Neural cell (in vitro differentiated cells): Measurements from ENCODE around the gene SIKE1. TPM values are rescaled to one million over a fixed set of nuclear protein-coding genes. Genes with fewer than 3 reads are reported as not detected.

Experiments
- H2AFZ ChIP-seq: fragments of 200-600, 300-800 bp; sonication (generic), shearing (Covaris generic); 2 replicates; pipeline ENCODE4 v1.6.0; 2014; ENCODE audit warnings: low read depth, mild to moderate bottlenecking, antibody characterized with exemption, low read length, moderate library complexity
- H3F3A ChIP-seq: fragments of 200-600 bp; shearing (Covaris generic); 2 replicates; pipeline ENCODE4 v1.6.1; 2016; ENCODE audit warnings: mild to moderate bottlenecking, moderate library complexity, mixed read lengths, antibody characterized with exemption, low read length; ENCODE audit not compliant: insufficient read depth, poor library complexity, severe bottlenecking
- H3K27ac ChIP-seq: fragments of 200-600, 300-800 bp; sonication (generic), shearing (Covaris generic); 2 replicates; pipeline ENCODE4 v1.5.1; 2014; ENCODE audit warnings: mild to moderate bottlenecking, low read length, moderate library complexity
- H3K27me3 ChIP-seq: fragments of 300-800, 200-600 bp; sonication (generic), shearing (Covaris generic); 2 replicates; pipeline ENCODE4 v1.6.0; 2014; ENCODE audit warnings: mild to moderate bottlenecking, low read depth, low read length, moderate library complexity; ENCODE audit not compliant: insufficient read depth
- H3K36me3 ChIP-seq: fragments of 300-800, 200-600 bp; sonication (generic), shearing (Covaris generic); 2 replicates; pipeline ENCODE4 v1.5.1; 2014; ENCODE audit warnings: mild to moderate bottlenecking, antibody characterized with exemption, low read length, moderate library complexity; ENCODE audit not compliant: insufficient read depth
- H3K4me2 ChIP-seq: fragments of 300-800, 200-600 bp; sonication (generic), shearing (Covaris generic); 2 replicates; pipeline ENCODE4 v1.6.0; 2014; ENCODE audit warnings: mild to moderate bottlenecking, low read length
- H3K4me3 ChIP-seq: fragments of 300-800, 200-600 bp; sonication (generic), shearing (Covaris generic); 2 replicates; pipeline ENCODE4 v1.5.1; 2014; ENCODE audit warnings: mild to moderate bottlenecking, low read length, moderate library complexity
- H3K79me2 ChIP-seq: fragments of 200-600 bp; shearing (Covaris generic); replicated peaks from 2 replicates; pipeline ENCODE4 v1.6.0; 2014; ENCODE audit warnings: mild to moderate bottlenecking, low read length, moderate library complexity; ENCODE audit not compliant: insufficient read depth
- H3K9ac ChIP-seq: fragments of 300-800, 200-600 bp; sonication (generic), shearing (Covaris generic); 2 replicates; pipeline ENCODE4 v1.6.1; 2016; ENCODE audit warnings: mild to moderate bottlenecking, low read length, mixed read lengths
- H3K9me2 ChIP-seq: fragments of 200-600 bp; shearing (Covaris generic); 2 replicates; pipeline ENCODE4 v1.6.1; 2016; ENCODE audit warnings: mild to moderate bottlenecking, low read length, mixed read lengths; ENCODE audit not compliant: insufficient read depth
- H3K9me3 ChIP-seq: fragments of 200-600, 300-800 bp; sonication (generic), shearing (Covaris generic); 2 replicates; pipeline ENCODE4 v1.6.1; 2016; ENCODE audit warnings: mild to moderate bottlenecking, mixed run types, low read length, moderate library complexity, mixed read lengths
- H4K20me1 ChIP-seq: fragments of 200-600 bp; shearing (Covaris generic); 2 replicates; pipeline ENCODE4 v1.6.1; 2016; ENCODE audit warnings: mild to moderate bottlenecking, mixed run types; ENCODE audit not compliant: insufficient read depth
- EP300 ChIP-seq: fragments of 450-650 bp; conservative IDR thresholded peaks from 2 replicates; pipeline ENCODE4 v1.6.1; 2014; ENCODE audit warnings: antibody characterized with exemption, mild to moderate bottlenecking, moderate library complexity; ENCODE audit not compliant: poor library complexity, severe bottlenecking
- EZH2 ChIP-seq: fragments of 200-600, 300-800 bp; shearing (Covaris generic), sonication (generic); IDR thresholded peaks from 2 replicates; pipeline ENCODE4 v1.6.1; 2014; ENCODE audit warnings: antibody characterized with exemption, low read length, borderline replicate concordance, mild to moderate bottlenecking; ENCODE audit not compliant: insufficient read depth, poor library complexity, severe bottlenecking
- MXI1 ChIP-seq: fragments of 450-650 bp; conservative IDR thresholded peaks from 2 replicates; pipeline ENCODE4 v1.6.1; 2014; ENCODE audit warnings: antibody characterized with exemption, mild to moderate bottlenecking; ENCODE audit not compliant: poor library complexity, severe bottlenecking
- POLR2AphosphoS5 ChIP-seq: IDR thresholded peaks from 2 replicates; pipeline ENCODE4 v1.6.1; 2012
- RAD21 ChIP-seq: fragments of 450-650 bp; conservative IDR thresholded peaks from 2 replicates; pipeline ENCODE4 v1.6.1; 2014; ENCODE audit warnings: antibody characterized with exemption, mild to moderate bottlenecking, moderate library complexity
- SMC3 ChIP-seq: fragments of 450-650 bp; conservative IDR thresholded peaks from 2 replicates; pipeline ENCODE4 v1.6.1; 2014; ENCODE audit warnings: antibody characterized with exemption, mild to moderate bottlenecking, moderate library complexity; ENCODE audit not compliant: poor library complexity
- TAF1 ChIP-seq: IDR thresholded peaks from 2 replicates; pipeline ENCODE4 v1.6.1; 2012; ENCODE audit warnings: low read depth
- polyA plus RNA-seq: library from polyadenylated mRNA; depleted of rRNA; stranded (reverse); fragments of >200 nt; gene quantifications from 2 replicates; pipeline ENCODE4 v1.2.3, GENCODE V29; 2014
- TF ChIP-seq, protein P1 (sequence below): fragments of 450-650 bp; IDR thresholded peaks from 2 replicates; pipeline ENCODE4 v1.5.1; 2014; ENCODE audit warnings: antibody characterized with exemption, mild to moderate bottlenecking, moderate library complexity; ENCODE audit not compliant: poor library complexity, severe bottlenecking
- TF ChIP-seq, protein P2 (sequence below): IDR thresholded peaks from 2 replicates; pipeline ENCODE4 v1.6.1; 2012; ENCODE audit warnings: borderline replicate concordance

The SIKE1 gene
- polyA plus RNA-seq, 1 donor from 2014 or later = 49.1 TPM

- no peaks in the 10 kb centered on the region for H3F3A ChIP-seq
- H3K27ac ChIP-seq = no peak overlapping the region
- H4K20me1 ChIP-seq = no peaks in the 10 kb centered on the region
- H2AFZ ChIP-seq = no peak overlapping the region
- H3K27me3 ChIP-seq = no peaks in the 10 kb centered on the region
- H3K9me2 ChIP-seq = no peaks in the 10 kb centered on the region
- no peak overlapping the region for H3K9ac ChIP-seq
- H3K36me3 ChIP-seq = no peaks in the 10 kb centered on the region
- no peak for TF ChIP-seq RAD21
- no peak for TF ChIP-seq MXI1
- TF ChIP-seq, protein P1, sequence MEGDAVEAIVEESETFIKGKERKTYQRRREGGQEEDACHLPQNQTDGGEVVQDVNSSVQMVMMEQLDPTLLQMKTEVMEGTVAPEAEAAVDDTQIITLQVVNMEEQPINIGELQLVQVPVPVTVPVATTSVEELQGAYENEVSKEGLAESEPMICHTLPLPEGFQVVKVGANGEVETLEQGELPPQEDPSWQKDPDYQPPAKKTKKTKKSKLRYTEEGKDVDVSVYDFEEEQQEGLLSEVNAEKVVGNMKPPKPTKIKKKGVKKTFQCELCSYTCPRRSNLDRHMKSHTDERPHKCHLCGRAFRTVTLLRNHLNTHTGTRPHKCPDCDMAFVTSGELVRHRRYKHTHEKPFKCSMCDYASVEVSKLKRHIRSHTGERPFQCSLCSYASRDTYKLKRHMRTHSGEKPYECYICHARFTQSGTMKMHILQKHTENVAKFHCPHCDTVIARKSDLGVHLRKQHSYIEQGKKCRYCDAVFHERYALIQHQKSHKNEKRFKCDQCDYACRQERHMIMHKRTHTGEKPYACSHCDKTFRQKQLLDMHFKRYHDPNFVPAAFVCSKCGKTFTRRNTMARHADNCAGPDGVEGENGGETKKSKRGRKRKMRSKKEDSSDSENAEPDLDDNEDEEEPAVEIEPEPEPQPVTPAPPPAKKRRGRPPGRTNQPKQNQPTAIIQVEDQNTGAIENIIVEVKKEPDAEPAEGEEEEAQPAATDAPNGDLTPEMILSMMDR = no peak
- TF ChIP-seq, protein P2, sequence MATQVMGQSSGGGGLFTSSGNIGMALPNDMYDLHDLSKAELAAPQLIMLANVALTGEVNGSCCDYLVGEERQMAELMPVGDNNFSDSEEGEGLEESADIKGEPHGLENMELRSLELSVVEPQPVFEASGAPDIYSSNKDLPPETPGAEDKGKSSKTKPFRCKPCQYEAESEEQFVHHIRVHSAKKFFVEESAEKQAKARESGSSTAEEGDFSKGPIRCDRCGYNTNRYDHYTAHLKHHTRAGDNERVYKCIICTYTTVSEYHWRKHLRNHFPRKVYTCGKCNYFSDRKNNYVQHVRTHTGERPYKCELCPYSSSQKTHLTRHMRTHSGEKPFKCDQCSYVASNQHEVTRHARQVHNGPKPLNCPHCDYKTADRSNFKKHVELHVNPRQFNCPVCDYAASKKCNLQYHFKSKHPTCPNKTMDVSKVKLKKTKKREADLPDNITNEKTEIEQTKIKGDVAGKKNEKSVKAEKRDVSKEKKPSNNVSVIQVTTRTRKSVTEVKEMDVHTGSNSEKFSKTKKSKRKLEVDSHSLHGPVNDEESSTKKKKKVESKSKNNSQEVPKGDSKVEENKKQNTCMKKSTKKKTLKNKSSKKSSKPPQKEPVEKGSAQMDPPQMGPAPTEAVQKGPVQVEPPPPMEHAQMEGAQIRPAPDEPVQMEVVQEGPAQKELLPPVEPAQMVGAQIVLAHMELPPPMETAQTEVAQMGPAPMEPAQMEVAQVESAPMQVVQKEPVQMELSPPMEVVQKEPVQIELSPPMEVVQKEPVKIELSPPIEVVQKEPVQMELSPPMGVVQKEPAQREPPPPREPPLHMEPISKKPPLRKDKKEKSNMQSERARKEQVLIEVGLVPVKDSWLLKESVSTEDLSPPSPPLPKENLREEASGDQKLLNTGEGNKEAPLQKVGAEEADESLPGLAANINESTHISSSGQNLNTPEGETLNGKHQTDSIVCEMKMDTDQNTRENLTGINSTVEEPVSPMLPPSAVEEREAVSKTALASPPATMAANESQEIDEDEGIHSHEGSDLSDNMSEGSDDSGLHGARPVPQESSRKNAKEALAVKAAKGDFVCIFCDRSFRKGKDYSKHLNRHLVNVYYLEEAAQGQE = no peak
- no peak for TF ChIP-seq TAF1
- TF ChIP-seq POLR2AphosphoS5 = no peak
- TF ChIP-seq SMC3 = no peak
- no peak for TF ChIP-seq EZH2
- TF ChIP-seq EP300 = no peak
- no peaks in the 10 kb centered on the region for H3K79me2 ChIP-seq
- H3K4me2 ChIP-seq = no peak overlapping the region
- no peaks in the 10 kb centered on the region for H3K9me3 ChIP-seq
- H3K4me3 ChIP-seq = no peak overlapping the region
Measured at GRCh38 chr1:114770989-114771388, 9.5 kb downstream of the SIKE1 start.

DNA sequence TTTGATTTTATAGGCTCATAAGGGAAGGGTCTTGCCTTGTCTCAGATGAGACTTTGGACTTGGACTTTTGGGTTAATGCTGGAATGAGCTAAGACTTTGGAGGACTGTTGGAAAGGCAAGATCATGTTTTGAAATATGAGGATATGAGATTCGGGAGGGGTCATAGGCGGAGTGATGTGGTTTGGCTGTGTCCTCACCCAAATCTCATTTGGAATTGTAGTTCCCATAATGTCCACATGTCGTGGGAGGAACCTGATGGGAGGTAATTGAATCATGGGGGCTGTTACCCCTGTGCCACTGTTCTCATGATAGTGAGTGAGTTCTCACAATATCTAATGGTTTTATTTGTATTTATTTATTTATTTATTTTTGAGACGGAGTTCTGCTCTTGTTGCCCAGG, 15.8 kb downstream of the SIKE1 start:
- H3K4me3 ChIP-seq = no peak overlapping the region

More for the DNA sequence above, 15.8 kb downstream of the SIKE1 start:
- Histone ChIP-seq H3F3A (no peaks in the 10 kb centered on the region), H3K9ac (no peak overlapping the region), H3K36me3 (no peaks in the 10 kb centered on the region), H3K4me2 (no peak overlapping the region), H3K27ac (no peak overlapping the region), H4K20me1 (no peaks in the 10 kb centered on the region), H3K79me2 (no peaks in the 10 kb centered on the region), H3K9me3 (no peaks in the 10 kb centered on the region), H3K27me3 (no peaks in the 10 kb centered on the region), H3K9me2 (no peaks in the 10 kb centered on the region), H2AFZ (no peak overlapping the region)
- TF ChIP-seq SMC3 = no peak
- no peak for TF ChIP-seq POLR2AphosphoS5
- no peak for TF ChIP-seq MXI1
- TF ChIP-seq EZH2 = no peak
- TF ChIP-seq, protein P2 = no peak
- TF ChIP-seq TAF1 = no peak
- TF ChIP-seq RAD21 = no peak
- TF ChIP-seq EP300 = no peak
- TF ChIP-seq, protein P1 = no peak
